ENCODE results near the gene FILIP1.

Gene FILIP1

DNA sequence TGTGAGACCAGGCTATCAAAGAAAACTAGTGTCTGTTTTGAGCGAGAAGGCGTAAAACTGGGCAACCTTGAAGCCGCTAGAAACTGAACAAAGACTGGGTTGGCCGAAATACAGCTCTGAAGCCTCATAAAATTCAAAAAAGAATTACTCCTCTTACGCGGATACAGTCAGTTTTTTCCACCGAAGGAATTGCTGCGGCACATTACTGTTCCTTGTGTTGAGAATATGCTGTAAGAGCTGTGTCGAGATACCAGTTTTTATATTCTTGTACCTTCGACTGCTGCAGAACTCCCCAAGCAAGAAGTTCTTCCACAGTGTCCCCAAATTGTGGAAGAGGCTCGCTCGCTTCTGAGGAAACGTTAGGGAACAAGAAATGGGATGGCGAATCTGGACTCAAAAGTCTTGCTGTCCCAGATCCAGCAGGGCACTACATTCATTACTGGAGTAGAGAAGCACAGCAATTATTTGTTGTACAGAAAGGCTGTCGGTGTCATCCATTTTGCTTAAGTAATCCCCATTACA, 249.5 kb downstream of the FILIP1 start:
- peak overlapping the region; percentile 42 to 65 for H3K4me3 ChIP-seq (replicated peaks in 1 of 2; ENCODE audit: low read depth in 2 of 2, low read length in 2 of 2)
- no peak for DNase-seq (ENCODE audit: low read depth in 2 of 2)
- TF ChIP-seq, protein P1, sequence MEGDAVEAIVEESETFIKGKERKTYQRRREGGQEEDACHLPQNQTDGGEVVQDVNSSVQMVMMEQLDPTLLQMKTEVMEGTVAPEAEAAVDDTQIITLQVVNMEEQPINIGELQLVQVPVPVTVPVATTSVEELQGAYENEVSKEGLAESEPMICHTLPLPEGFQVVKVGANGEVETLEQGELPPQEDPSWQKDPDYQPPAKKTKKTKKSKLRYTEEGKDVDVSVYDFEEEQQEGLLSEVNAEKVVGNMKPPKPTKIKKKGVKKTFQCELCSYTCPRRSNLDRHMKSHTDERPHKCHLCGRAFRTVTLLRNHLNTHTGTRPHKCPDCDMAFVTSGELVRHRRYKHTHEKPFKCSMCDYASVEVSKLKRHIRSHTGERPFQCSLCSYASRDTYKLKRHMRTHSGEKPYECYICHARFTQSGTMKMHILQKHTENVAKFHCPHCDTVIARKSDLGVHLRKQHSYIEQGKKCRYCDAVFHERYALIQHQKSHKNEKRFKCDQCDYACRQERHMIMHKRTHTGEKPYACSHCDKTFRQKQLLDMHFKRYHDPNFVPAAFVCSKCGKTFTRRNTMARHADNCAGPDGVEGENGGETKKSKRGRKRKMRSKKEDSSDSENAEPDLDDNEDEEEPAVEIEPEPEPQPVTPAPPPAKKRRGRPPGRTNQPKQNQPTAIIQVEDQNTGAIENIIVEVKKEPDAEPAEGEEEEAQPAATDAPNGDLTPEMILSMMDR (IDR thresholded peaks at IDR 0.05; ENCODE audit: low read depth, low read length): no peak

DNA sequence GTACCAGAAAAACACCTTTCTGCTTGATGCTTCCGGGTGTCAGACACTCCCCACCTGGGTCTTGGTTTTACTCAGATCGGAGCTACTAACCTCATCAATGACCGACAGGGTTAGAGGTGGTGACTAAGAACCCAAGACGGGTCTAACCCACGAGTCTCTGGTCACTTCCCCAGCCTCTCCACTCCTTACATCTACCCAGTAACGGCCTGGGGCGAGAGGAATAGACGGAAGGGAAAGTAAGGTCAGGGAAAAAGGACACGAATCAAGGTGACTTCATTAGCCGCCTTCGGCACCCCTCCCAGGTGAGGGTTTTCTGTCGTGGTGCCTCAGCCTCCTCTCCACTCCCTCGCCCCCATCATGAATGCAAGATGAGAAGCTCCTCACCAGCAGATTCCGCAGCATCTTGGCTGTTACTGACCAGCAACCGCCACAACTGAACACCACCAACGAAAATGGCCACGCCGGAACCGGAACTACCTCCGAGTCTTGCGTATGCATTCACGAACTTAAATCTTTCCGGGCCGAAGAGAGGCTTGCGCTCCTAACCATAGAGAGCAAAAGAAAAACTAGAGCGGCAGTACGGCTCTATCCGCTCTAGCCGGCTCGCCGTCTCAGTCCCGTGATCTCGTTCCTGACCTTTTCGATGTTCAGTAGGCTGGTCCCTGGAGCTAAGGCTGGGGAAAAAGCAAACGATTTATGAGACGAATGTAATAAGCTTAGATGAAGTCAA, 250.1 kb downstream of the FILIP1 start, which contains the start of gene COX7A2:
Gene COX7A2 (minus strand): TSS at position 469 of the 730 bp plus-strand sequence. CDS start 67 bp downstream, at position 402.
- TF ChIP-seq, protein P1 (IDR thresholded peaks at IDR 0.05; ENCODE audit: low read depth, low read length): no peak
- DNase-seq (ENCODE audit: low read depth in 2 of 2): peak; percentile 99
- peak within 1 kb of the TSS; percentile 65 to 73 for H3K4me3 ChIP-seq (replicated peaks in 1 of 2; ENCODE audit: low read depth in 2 of 2, low read length in 2 of 2)

All from cardiac fibroblast (primary cell).